ENCODE measurements around the gene MAML3.

MAML3 gene

GRCh38 chr4:140186082-140186438, 32.1 kb upstream of the MAML3 start:
- no peak overlapping the region for H3K27ac ChIP-seq
- TF ChIP-seq CTCF (conservative IDR thresholded peaks at IDR 0.05): no peak

- H3K27ac ChIP-seq: no peak overlapping the region
- TF ChIP-seq CTCF (conservative IDR thresholded peaks at IDR 0.05): no peak
Observed at GRCh38 chr4:140185412-140186081, 31.6 kb upstream of the MAML3 start.

GRCh38 chr4:140183270-140183669, 29.3 kb upstream of the MAML3 start:
- no peak for TF ChIP-seq CTCF (conservative IDR thresholded peaks at IDR 0.05)
- H3K27ac ChIP-seq: no peak overlapping the region

GRCh38 chr4:140180577-140180976, 26.6 kb upstream of the MAML3 start:
- H3K27ac ChIP-seq: no peak overlapping the region
- TF ChIP-seq CTCF (conservative IDR thresholded peaks at IDR 0.05): no peak

- no peak overlapping the region for H3K27ac ChIP-seq
- no peak for TF ChIP-seq CTCF (conservative IDR thresholded peaks at IDR 0.05)
Observed at GRCh38 chr4:140176735-140177134, 22.8 kb upstream of the MAML3 start.

- H3K27ac ChIP-seq: no peak overlapping the region
- TF ChIP-seq CTCF (conservative IDR thresholded peaks at IDR 0.05): no peak
Observed at GRCh38 chr4:140174543-140174942, 20.6 kb upstream of the MAML3 start.

GRCh38 chr4:140172960-140173359, 19.0 kb upstream of the MAML3 start:
- no peak for TF ChIP-seq CTCF (conservative IDR thresholded peaks at IDR 0.05)
- H3K27ac ChIP-seq: no peak overlapping the region

Measured in VCaP (cell line).